Adrenal gland (tissue), 12 donors: ENCODE results near the gene PLAC1. TPM values are rescaled to one million over a fixed set of nuclear protein-coding genes. Genes with fewer than 3 reads are reported as not detected.

ENCODE experiments used
- DNase-seq, 7 donors: peaks; one replicate each; pipeline ENCODE4 v3.0.0-alpha.2; 2019 to 2020
- H3K27ac ChIP-seq, 5 donors: fragments of 200-600 bp; sonication (generic) in 4 of 5; 1 replicate in 3 of 5; 2 replicates in 2 of 5; pipeline versions ENCODE4 v1.5.1 to v1.8.0; 2016 to 2020; ENCODE audit warnings: mild to moderate bottlenecking in 1 of 5
- H3K27me3 ChIP-seq: fragments of 200-600 bp; 2 replicates; pipeline ENCODE4 v1.8.0; 2021
- H3K36me3 ChIP-seq, 2 donors: fragments of 200-600 bp; replicated peaks in 1 of 2; 1 replicate in 1 of 2; 2 replicates in 1 of 2; pipeline versions ENCODE4 v1.5.1 to v1.8.0; 2018 to 2022
- H3K4me1 ChIP-seq, 2 donors: fragments of 200-600 bp; replicated peaks in 1 of 2; 1 replicate in 1 of 2; 2 replicates in 1 of 2; pipeline versions ENCODE4 v1.5.1 to v1.8.0; 2018 to 2021
- H3K4me3 ChIP-seq, 4 donors: fragments of 200-600 bp; sonication (generic) in 3 of 4; one replicate each; pipeline ENCODE4 v1.5.1; 2016 to 2018
- H3K9me3 ChIP-seq, 3 donors: fragments of 200-600 bp; sonication (generic) in 1 of 3; replicated peaks in 1 of 3; 1 replicate in 2 of 3; 2 replicates in 1 of 3; pipeline versions ENCODE4 v1.5.1 to v1.8.0; 2016 to 2021
- POLR2A ChIP-seq, 2 donors: fragments of 450-650 bp; IDR thresholded peaks; one replicate each; pipeline ENCODE4 v1.6.1; 2017; ENCODE audit warnings: antibody characterized with exemption in 2 of 2, mild to moderate bottlenecking in 2 of 2, moderate library complexity in 1 of 2
- WGBS, 4 donors: extraction: QIAGEN DNeasy Blood & Tissue Kit in 2 of 4; methylation state at CpG; one replicate each; pipeline versions ENCODE4 v1.1.5 to v1.1.7; 2013 to 2017; 5-methylcytosine and 5-hydroxymethylcytosine counted together
- intact Hi-C, 2 donors: fragments of 100-400 bp; cut with DNase I; formaldehyde crosslinking; loops; one replicate each; pipeline versions ENCODE4 v1.14.1 to v1.15.0; 2022 to 2023
- polyA plus RNA-seq, 3 donors: library from polyadenylated mRNA; stranded (reverse); fragments of 200-250 nt in 2 of 3; fragments of 350-450 nt in 1 of 3; fragmentation: Illumina TruSeq in 1 of 3; extraction: RNeasy Lipid Tissue Mini Kit (QIAGEN cat#74804) in 1 of 3; gene quantifications; one replicate each; pipeline ENCODE4 v1.2.3, GENCODE V29; 2013 to 2014
- total RNA-seq, 9 donors: library from RNA; depleted of rRNA in 4 of 9; stranded (reverse); fragments of >200 nt in 4 of 9; fragments of 120-200 nt in 1 of 9; fragmentation: NEBNext Ultra II Directional in 1 of 9; extraction: Animal tissue kit (Norgen Biotek cat#: 25700) in 1 of 9; gene quantifications; one replicate each; pipeline versions ENCODE4 v1.1.0 to v1.2.4, GENCODE V29; 2013 to 2023
- TF ChIP-seq, protein P1 (sequence below), 6 experiments: fragments of 450-650 bp in 4 of 6; fragments of 200-600 bp in 2 of 6; sonication (generic) in 1 of 6; IDR thresholded peaks; 1 replicate in 5 of 6; 2 replicates in 1 of 6; pipeline versions ENCODE4 v1.5.1 to v1.8.0; 2016 to 2021; ENCODE audit warnings: antibody characterized with exemption in 6 of 6, mild to moderate bottlenecking in 2 of 6, moderate library complexity in 1 of 6
- donor health status: healthy with polysubstance abuse.
- donor health status: Bipolar disorder and iron deficiency.
- donor health status: DM: yes; HTN: yes; CAD: no.
- donor health status: DM: no; HTN: no; CAD: no.
- donor health status: DM: no; HTN: no; CAD: no.
- donor health status: DM: yes; HTN: yes; CAD: no.

Gene PLAC1
- total and polyA plus RNA-seq, 12 donors = 58.0 TPM; not detected in 11

DNA sequence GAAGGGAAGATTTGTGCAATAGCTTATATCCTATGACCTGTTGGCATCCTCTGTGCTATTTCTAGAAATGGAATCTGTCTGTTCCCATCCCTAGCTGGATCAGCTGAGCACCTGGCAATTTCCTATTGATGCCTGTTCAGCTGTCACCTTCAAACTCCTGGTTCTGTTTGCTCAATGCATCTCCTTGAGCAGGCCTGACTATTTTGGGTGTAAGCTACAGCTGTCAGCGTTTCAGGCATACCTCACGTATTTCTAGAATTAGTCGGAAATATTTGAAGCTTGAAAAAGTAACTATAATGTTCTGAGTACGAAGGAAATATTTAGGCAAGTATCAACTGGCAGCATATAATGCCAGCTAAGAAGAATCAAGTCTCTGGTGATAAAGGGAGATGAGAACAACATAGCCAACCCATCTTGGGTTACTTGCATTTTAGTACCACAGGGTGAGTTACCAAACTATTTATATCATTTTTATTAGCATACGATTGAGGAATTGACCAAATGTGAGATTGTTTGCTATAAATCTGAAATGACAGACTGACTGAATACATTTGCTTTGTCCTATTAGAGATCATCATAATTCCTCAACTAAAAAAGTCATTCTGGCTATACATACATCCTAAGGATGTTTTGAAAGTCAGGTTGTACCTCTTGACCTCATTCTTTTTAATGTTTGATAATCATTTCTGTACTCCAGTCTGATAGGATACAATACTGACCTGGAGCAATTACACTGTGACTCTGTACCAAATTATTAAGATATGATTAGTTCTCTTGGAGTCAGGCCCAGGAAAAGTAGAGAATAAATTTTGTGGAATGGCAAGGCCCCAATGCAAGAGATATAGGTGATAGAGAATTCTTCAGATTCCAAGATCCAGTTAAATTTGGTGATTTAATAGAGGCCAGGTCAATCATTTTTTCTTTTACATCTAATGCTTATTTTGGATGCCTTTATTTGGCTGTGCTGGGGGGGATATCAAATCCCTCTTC is 36.4 kb upstream of the PLAC1 start:
- Histone ChIP-seq H3K4me1 (no peaks in the 10 kb centered on the region), H3K27me3 (peaks cover 7% of the 10 kb centered on the region), H3K9me3 (no peaks in the 10 kb centered on the region), H3K4me3 (no peak overlapping the region), H3K36me3 (no peaks in the 10 kb centered on the region), H3K27ac (no peak overlapping the region)
- TF ChIP-seq POLR2A (IDR thresholded peaks at IDR 0.05) = no peak
- TF ChIP-seq, protein P1, sequence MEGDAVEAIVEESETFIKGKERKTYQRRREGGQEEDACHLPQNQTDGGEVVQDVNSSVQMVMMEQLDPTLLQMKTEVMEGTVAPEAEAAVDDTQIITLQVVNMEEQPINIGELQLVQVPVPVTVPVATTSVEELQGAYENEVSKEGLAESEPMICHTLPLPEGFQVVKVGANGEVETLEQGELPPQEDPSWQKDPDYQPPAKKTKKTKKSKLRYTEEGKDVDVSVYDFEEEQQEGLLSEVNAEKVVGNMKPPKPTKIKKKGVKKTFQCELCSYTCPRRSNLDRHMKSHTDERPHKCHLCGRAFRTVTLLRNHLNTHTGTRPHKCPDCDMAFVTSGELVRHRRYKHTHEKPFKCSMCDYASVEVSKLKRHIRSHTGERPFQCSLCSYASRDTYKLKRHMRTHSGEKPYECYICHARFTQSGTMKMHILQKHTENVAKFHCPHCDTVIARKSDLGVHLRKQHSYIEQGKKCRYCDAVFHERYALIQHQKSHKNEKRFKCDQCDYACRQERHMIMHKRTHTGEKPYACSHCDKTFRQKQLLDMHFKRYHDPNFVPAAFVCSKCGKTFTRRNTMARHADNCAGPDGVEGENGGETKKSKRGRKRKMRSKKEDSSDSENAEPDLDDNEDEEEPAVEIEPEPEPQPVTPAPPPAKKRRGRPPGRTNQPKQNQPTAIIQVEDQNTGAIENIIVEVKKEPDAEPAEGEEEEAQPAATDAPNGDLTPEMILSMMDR (IDR thresholded peaks at IDR 0.05) = no peak
- 74 to 85% (median 82%) methylated on average over 5 of the region's 5 CpGs for WGBS, 4 donors
- intact Hi-C loops = no loop called here
- DNase-seq = no peak

DNA sequence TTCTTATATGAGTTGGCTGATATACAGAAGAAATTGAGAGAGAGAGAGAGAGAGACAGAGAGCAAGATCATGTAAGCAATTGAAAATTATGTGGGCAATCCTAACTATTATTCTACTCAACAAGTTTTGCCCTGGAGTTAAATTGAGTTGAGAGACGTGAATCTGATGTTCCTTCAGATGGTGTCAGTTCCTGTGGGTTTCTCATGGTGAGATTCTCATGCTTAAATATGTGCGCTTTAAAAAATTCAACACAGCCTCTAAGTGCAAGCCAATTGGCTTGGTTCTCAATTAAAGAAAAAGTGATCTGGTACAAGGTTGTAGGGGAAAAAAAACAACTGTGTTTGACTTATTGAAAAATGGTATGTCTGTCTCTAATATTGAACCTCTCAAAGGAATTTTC is 35.4 kb upstream of the PLAC1 start:
- no peak for TF ChIP-seq POLR2A (IDR thresholded peaks at IDR 0.05)
- TF ChIP-seq, protein P1 (IDR thresholded peaks at IDR 0.05) = no peak
- H3K27me3 ChIP-seq = peaks cover 4% of the 10 kb centered on the region
- WGBS, 4 donors = 73 to 92% (median 81%) methylated on average over 2 of the region's 2 CpGs
- H3K36me3 ChIP-seq = no peaks in the 10 kb centered on the region
- H3K27ac ChIP-seq = no peak overlapping the region
- intact Hi-C loops = no loop called here
- no peak overlapping the region for H3K4me3 ChIP-seq
- no peaks in the 10 kb centered on the region for H3K4me1 ChIP-seq
- no peak for DNase-seq
- H3K9me3 ChIP-seq = no peaks in the 10 kb centered on the region

DNA sequence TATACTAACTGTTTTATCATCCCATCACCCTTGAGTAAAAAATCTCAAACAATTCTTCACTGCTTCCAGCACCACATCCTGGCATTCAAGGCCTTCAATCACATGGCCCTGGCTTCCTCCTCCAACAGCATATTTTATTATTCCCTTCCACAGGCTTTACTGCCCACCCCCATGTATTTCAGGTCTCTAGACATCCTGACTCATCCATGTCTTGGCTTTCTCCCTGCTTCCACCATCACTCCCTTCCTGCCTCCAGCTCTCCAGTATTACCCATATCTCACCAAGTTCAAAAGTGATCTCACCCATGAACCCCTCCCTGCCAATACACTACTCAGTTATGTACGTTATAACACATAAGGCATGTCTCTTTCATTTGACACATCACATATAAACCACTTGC is 34.7 kb upstream of the PLAC1 start:
- DNase-seq = no peak
- Histone ChIP-seq H3K9me3 (no peaks in the 10 kb centered on the region), H3K36me3 (no peaks in the 10 kb centered on the region), H3K4me1 (no peaks in the 10 kb centered on the region), H3K4me3 (no peak overlapping the region), H3K27ac (no peak overlapping the region), H3K27me3 (peaks cover 10% of the 10 kb centered on the region)
- TF ChIP-seq POLR2A (IDR thresholded peaks at IDR 0.05) = no peak
- TF ChIP-seq, protein P1 (IDR thresholded peaks at IDR 0.05) = no peak
- intact Hi-C loops = no loop called here
- 59 to 76% (median 67%) methylated on average over 1 of the region's 1 CpG for WGBS, 4 donors

DNA sequence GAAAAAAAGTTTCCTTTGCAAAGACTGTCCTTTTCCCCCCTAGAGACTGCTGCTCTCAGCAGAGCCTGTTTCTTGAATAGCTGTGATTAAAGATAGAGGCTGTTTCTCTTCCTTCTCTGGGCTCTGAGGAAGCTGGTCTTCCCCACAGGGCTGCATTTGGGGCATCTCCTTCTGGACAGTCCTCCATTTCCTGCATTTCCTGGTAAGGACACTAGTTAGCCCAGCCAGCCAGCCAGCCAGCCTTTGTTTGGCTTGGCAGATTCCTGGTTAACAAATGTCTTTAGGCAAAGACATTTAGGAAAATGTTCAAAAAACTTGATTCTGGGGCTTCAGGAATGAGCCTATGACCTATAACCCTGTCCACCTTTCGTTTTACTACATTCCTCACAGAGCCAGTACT is 34.0 kb upstream of the PLAC1 start:
- WGBS, 4 donors = 15 to 62% (median 52%) methylated on average over 1 of the region's 1 CpG
- peaks cover 10% of the 10 kb centered on the region for H3K27me3 ChIP-seq
- no peaks in the 10 kb centered on the region for H3K9me3 ChIP-seq
- TF ChIP-seq POLR2A (IDR thresholded peaks at IDR 0.05) = no peak
- TF ChIP-seq, protein P1 (IDR thresholded peaks at IDR 0.05) = no peak
- intact Hi-C loops = no loop called here
- no peak overlapping the region for H3K27ac ChIP-seq
- DNase-seq = no peak
- H3K36me3 ChIP-seq = no peaks in the 10 kb centered on the region
- no peaks in the 10 kb centered on the region for H3K4me1 ChIP-seq
- H3K4me3 ChIP-seq = no peak overlapping the region
